Measurements from ENCODE around the gene EFNA3.

- no peak for TF ChIP-seq POLR2AphosphoS5 (IDR thresholded peaks at IDR 0.05; ENCODE audit: low read depth, low read length)
- no peak for TF ChIP-seq TAF1 (IDR thresholded peaks at IDR 0.05; ENCODE audit: borderline replicate concordance, insufficient read depth, low read length)
- no peak for TF ChIP-seq REST (IDR thresholded peaks at IDR 0.05; ENCODE audit: insufficient read depth in 1 of 2, low read depth in 2 of 2, low read length in 2 of 2)
- TF ChIP-seq SIN3A (IDR thresholded peaks at IDR 0.05; ENCODE audit: borderline replicate concordance, insufficient read depth, low read length) = no peak
- no peak for TF ChIP-seq FOXP2 (optimal IDR thresholded peaks at IDR 0.05; ENCODE audit: borderline replicate concordance, extremely low read depth, extremely low read length, insufficient read depth)
Measured at GRCh38 chr1:155127967-155128754, 49.5 kb downstream of the EFNA3 start.

All from PFSK-1 (cell line).